Adrenal gland (tissue), 12 donors: ENCODE data around the gene TRRAP. TPM values are rescaled to one million over a fixed set of nuclear protein-coding genes. Genes with fewer than 3 reads are reported as not detected.

ENCODE experiments used
- DNase-seq, 7 donors: peaks; one replicate each; pipeline ENCODE4 v3.0.0-alpha.2; 2019 to 2020
- H3K27ac ChIP-seq, 5 donors: fragments of 200-600 bp; sonication (generic) in 4 of 5; 1 replicate in 3 of 5; 2 replicates in 2 of 5; pipeline versions ENCODE4 v1.5.1 to v1.8.0; 2016 to 2020; ENCODE audit warnings: mild to moderate bottlenecking in 1 of 5
- H3K27me3 ChIP-seq: fragments of 200-600 bp; 2 replicates; pipeline ENCODE4 v1.8.0; 2021
- H3K36me3 ChIP-seq, 2 donors: fragments of 200-600 bp; replicated peaks in 1 of 2; 1 replicate in 1 of 2; 2 replicates in 1 of 2; pipeline versions ENCODE4 v1.5.1 to v1.8.0; 2018 to 2022
- H3K4me1 ChIP-seq, 2 donors: fragments of 200-600 bp; replicated peaks in 1 of 2; 1 replicate in 1 of 2; 2 replicates in 1 of 2; pipeline versions ENCODE4 v1.5.1 to v1.8.0; 2018 to 2021
- H3K4me3 ChIP-seq, 4 donors: fragments of 200-600 bp; sonication (generic) in 3 of 4; one replicate each; pipeline ENCODE4 v1.5.1; 2016 to 2018
- H3K9me3 ChIP-seq, 3 donors: fragments of 200-600 bp; sonication (generic) in 1 of 3; replicated peaks in 1 of 3; 1 replicate in 2 of 3; 2 replicates in 1 of 3; pipeline versions ENCODE4 v1.5.1 to v1.8.0; 2016 to 2021
- CTCF ChIP-seq, 6 experiments: fragments of 450-650 bp in 4 of 6; fragments of 200-600 bp in 2 of 6; sonication (generic) in 1 of 6; IDR thresholded peaks; 1 replicate in 5 of 6; 2 replicates in 1 of 6; pipeline versions ENCODE4 v1.5.1 to v1.8.0; 2016 to 2021; ENCODE audit warnings: antibody characterized with exemption in 6 of 6, mild to moderate bottlenecking in 2 of 6, moderate library complexity in 1 of 6
- POLR2A ChIP-seq, 2 donors: fragments of 450-650 bp; IDR thresholded peaks; one replicate each; pipeline ENCODE4 v1.6.1; 2017; ENCODE audit warnings: antibody characterized with exemption in 2 of 2, mild to moderate bottlenecking in 2 of 2, moderate library complexity in 1 of 2
- WGBS, 4 donors: extraction: QIAGEN DNeasy Blood & Tissue Kit in 2 of 4; methylation state at CpG; one replicate each; pipeline versions ENCODE4 v1.1.5 to v1.1.7; 2013 to 2017; 5-methylcytosine and 5-hydroxymethylcytosine counted together
- intact Hi-C, 2 donors: fragments of 100-400 bp; cut with DNase I; formaldehyde crosslinking; loops; one replicate each; pipeline versions ENCODE4 v1.14.1 to v1.15.0; 2022 to 2023
- polyA plus RNA-seq, 3 donors: library from polyadenylated mRNA; stranded (reverse); fragments of 200-250 nt in 2 of 3; fragments of 350-450 nt in 1 of 3; fragmentation: Illumina TruSeq in 1 of 3; extraction: RNeasy Lipid Tissue Mini Kit (QIAGEN cat#74804) in 1 of 3; gene quantifications; one replicate each; pipeline ENCODE4 v1.2.3, GENCODE V29; 2013 to 2014
- total RNA-seq, 9 donors: library from RNA; depleted of rRNA in 4 of 9; stranded (reverse); fragments of >200 nt in 4 of 9; fragments of 120-200 nt in 1 of 9; fragmentation: NEBNext Ultra II Directional in 1 of 9; extraction: Animal tissue kit (Norgen Biotek cat#: 25700) in 1 of 9; gene quantifications; one replicate each; pipeline versions ENCODE4 v1.1.0 to v1.2.4, GENCODE V29; 2013 to 2023
- donor health status: healthy with polysubstance abuse.
- donor health status: Bipolar disorder and iron deficiency.
- donor health status: DM: yes; HTN: yes; CAD: no.
- donor health status: DM: no; HTN: no; CAD: no.
- donor health status: DM: no; HTN: no; CAD: no.
- donor health status: DM: yes; HTN: yes; CAD: no.

TRRAP gene
- total and polyA plus RNA-seq, 12 donors = 11.8 to 43.0 (median 30.9) TPM

- no peak overlapping the region for H3K4me3 ChIP-seq
- H3K4me1 ChIP-seq = peaks cover 8 to 15% of the 10 kb centered on the region in 2 donors
- H3K36me3 ChIP-seq = peaks cover 0 to 63% of the 10 kb centered on the region in 2 donors
- H3K27me3 ChIP-seq = no peaks in the 10 kb centered on the region
- H3K27ac ChIP-seq = no peak overlapping the region
- WGBS, 4 donors = 76 to 95% (median 84%) methylated on average over 4 of the region's 4 CpGs
- TF ChIP-seq CTCF (IDR thresholded peaks at IDR 0.05) (no peak), POLR2A (IDR thresholded peaks at IDR 0.05) (no peak)
- no peak for DNase-seq
- intact Hi-C loops = no loop called here
- H3K9me3 ChIP-seq = no peaks in the 10 kb centered on the region
Measured at GRCh38 chr7:98884416-98884815, 6.1 kb downstream of the TRRAP start.

DNA sequence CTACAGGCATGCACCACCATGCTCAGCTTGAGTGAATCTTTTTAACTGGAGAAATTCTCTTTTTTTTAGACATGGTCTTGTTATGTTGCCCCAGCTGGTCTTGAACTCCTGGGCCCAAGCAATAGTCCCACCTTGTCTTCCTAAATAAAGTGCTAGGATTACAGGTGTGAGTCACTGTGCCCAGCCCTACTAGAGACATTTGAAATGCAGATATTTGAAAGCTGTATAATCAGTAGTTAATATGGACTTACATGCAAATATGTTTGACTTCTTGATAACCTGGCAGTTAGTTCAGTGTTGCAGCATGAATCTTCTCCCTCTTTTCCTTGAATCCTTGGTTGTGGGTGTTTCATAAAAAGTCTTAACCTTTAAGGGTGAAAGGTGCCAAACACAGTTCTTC lies 8.7 kb downstream of the TRRAP start:
- DNase-seq = no peak
- H3K9me3 ChIP-seq = no peaks in the 10 kb centered on the region
- H3K4me1 ChIP-seq = peaks cover 0 to 7% of the 10 kb centered on the region in 2 donors
- H3K27ac ChIP-seq = no peak overlapping the region
- H3K36me3 ChIP-seq = peaks cover 0 to 79% of the 10 kb centered on the region in 2 donors
- no peak overlapping the region for H3K4me3 ChIP-seq
- TF ChIP-seq CTCF (IDR thresholded peaks at IDR 0.05) (no peak), POLR2A (IDR thresholded peaks at IDR 0.05) (no peak)
- H3K27me3 ChIP-seq = no peaks in the 10 kb centered on the region
- intact Hi-C loops = no loop called here

DNA sequence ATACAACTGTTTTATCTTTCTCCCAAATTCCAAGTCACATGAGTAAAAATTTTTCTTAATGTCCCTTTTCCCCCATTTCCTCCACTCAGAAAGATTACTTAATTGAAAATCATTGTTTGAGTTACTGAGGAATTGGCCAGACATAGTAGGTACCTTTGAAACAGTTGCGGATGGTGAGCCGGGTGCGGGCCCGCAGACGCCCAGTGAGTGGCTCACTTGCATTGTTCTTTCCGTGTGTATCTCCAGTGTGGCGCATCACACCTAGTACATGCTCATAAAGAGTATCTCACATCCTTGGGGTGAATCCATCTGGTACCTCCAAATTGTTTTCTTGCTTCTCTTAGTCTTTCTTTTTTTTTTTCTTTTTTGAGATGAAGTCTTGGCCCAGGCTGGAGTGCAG lies 14.3 kb downstream of the TRRAP start:
- peak in 1 of 7 donors; percentile 23 for DNase-seq
- H3K9me3 ChIP-seq = no peaks in the 10 kb centered on the region
- no peak overlapping the region for H3K27ac ChIP-seq
- 96 to 99% (median 98%) methylated on average over 7 of the region's 7 CpGs for WGBS, 4 donors
- TF ChIP-seq POLR2A (IDR thresholded peaks at IDR 0.05) = no peak
- TF ChIP-seq CTCF (IDR thresholded peaks at IDR 0.05) = no peak
- H3K4me1 ChIP-seq = no peaks in the 10 kb centered on the region
- H3K27me3 ChIP-seq = no peaks in the 10 kb centered on the region
- intact Hi-C loops = no loop called here
- H3K4me3 ChIP-seq = no peak overlapping the region
- H3K36me3 ChIP-seq = peaks cover 0 to 95% of the 10 kb centered on the region in 2 donors

- WGBS, 4 donors = 89 to 92% (median 90%) methylated on average over 7 of the region's 7 CpGs
- Histone ChIP-seq H3K9me3 (no peaks in the 10 kb centered on the region), H3K4me3 (no peak overlapping the region), H3K4me1 (no peaks in the 10 kb centered on the region), H3K27ac (no peak overlapping the region), H3K36me3 (peaks cover 0 to 93% of the 10 kb centered on the region in 2 donors), H3K27me3 (no peaks in the 10 kb centered on the region)
- no peak for DNase-seq
- intact Hi-C loops = no loop called here
- TF ChIP-seq POLR2A (IDR thresholded peaks at IDR 0.05) (no peak), CTCF (IDR thresholded peaks at IDR 0.05) (no peak)
Measured at GRCh38 chr7:98899816-98900215, 21.5 kb downstream of the TRRAP start.
